NK-92 (cell line): ENCODE data around the gene ALDH3A2.

Source experiments
- DNase-seq: peaks from one replicate; lab custom pipeline; 2025; ENCODE audit not compliant: unreplicated experiment; lab: John Stamatoyannopoulos, UW

Gene ALDH3A2

DNA sequence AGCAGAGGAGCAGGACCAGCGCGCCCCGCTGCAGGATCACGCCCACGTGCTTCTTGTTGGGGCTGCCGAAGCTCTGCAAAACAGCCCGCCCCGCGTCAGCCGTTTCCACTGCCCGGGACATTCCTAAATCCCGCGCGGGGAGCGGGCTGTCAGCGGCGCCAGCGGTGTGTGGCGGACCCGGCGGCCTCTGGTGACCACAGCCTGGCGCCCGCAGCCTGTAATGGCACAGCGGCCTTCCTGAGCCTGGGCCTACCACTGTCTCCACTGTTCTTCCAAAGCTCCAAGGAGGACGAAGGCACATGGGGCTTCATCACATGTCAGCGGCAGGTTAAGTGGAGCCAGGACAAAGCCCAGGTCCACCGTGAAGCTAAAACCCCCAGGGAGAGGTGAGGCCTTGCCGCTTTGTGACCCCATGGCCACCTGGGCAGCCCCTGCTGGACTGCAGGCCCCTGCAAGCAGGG is 65.4 kb downstream of the ALDH3A2 start:
- DNase-seq = no peak

DNA sequence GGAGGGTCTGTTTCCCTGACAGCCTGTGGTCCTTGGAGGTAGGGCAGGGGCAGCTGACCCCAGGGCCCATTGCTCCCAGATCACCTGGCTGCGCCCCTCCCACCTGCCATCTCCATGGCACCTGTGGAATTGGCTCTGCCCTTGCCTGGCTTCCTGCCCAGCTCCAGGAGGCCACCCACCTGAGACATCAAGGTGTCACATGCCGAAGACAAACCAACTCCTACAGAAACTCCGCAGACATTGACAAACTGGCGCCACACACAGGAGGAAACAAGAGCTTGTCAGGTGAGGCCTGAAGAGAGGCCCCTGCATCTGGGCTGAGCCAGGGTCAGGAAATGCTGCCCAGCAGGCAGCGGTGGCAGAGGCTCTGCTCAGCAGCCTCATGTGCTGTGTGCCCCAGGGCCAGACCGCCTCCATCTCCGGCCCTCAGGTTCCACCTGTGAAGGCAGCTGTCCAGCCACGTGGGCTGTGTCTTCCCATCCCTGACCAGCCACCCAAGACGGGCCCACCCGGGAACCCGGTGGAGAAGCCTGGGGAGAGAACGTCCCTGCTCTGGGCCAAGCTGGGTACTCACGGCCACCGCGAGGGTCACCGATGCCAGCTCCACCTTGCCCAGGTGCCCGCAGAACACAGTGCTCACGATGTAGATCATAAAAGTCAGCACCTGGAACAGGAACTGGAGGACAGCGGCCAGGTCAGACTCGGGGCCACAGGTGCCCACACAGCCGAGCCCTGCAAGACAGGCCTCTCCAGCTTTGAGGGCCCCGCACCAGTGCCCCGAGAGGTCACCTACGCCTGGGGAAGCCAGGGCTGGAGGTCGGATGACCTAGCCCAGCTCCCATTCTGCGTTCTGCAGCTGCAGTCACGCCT is 66.2 kb downstream of the ALDH3A2 start:
- no peak for DNase-seq

DNA sequence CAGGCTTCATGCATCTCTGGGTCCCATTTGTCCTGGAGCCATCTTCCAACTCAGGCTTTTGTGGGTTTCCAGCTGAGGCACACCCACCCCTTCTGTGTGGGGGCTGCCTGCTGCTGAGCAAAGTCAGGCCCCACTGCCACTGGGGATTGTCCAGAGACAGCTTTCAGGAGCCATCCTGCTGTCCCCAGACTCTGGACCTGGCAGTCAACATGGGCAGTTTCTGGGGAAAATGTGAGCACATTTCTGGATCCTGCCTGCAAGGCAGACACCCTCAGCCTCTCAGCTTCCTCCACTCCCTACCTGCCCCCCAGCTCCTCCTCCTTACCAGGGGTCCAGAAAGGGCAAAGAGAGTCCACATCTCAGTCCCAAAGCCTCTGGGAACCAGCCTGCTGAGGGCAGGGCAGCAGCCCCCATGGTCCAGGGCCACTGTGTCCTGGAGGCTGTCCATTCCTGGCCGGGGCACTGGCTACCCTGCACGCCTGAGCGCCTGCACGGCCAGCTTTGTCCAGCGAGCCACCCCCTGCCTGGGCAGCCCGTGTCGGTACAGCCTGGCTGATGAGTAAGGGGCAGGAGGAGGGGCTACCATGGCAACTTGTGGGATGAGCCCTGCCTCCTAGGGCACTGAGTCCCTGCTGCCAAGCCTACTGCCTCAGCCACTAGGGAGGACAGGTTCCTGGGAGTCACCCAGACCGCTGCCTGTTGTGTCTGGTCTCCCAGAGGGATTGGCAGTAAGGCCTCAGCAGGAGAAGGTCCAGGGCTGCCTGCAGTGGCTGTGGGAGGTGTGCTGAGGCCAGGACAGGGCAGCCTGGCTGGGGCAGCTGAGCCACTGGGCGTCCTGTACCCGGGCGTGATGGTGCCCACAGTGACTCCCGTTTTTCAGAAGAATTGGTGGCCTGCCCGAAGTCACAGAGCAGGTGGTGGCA is 67.8 kb downstream of the ALDH3A2 start, which contains the start of gene SLC47A2:
Gene SLC47A2, minus strand, starts transcription at position 477 of the 923 bp plus-strand sequence. Its CDS starts 29 bp downstream, at position 448.
- no peak for DNase-seq

DNA sequence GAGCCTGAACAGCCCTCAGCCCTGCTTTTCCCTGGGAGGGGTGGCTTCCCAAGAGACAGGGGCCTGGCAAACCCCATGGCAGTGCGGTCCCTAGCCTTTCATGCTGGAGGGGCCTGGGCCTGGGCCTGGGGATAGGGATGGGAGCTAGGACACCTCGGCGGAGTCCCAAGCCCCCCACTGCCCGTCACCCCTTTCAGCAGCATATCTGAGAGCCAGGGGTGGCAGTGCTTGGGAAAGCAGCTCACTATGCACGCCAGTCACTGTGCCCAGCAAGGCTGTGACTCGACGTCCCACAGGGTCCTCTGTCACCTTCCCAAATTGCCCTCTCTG is 68.4 kb downstream of the ALDH3A2 start:
- no peak for DNase-seq

DNA sequence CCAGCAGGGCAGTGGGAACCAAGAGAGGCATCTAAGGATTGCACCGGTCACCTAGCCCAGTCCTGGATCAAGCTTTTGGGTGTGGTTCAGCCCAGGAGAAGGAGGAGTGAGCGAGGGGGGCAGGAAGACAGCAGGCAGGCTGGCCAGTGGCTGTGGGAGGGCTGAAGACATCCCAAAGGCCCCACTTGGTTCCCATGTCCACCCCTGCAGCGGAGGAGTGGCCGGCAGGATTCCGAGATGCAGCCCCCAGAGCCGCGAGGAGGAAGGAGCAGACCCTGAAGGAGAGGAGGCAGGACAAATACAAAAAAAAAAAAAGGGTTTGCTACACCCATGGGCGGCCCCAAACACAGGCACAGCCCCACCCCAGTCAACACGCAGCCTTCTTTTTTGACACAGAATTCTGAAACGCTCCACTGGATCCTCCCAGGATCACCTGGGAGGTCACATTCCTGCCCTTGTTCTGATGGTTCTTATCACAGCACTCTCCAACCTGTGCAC is 68.9 kb downstream of the ALDH3A2 start:
- DNase-seq = no peak

DNA sequence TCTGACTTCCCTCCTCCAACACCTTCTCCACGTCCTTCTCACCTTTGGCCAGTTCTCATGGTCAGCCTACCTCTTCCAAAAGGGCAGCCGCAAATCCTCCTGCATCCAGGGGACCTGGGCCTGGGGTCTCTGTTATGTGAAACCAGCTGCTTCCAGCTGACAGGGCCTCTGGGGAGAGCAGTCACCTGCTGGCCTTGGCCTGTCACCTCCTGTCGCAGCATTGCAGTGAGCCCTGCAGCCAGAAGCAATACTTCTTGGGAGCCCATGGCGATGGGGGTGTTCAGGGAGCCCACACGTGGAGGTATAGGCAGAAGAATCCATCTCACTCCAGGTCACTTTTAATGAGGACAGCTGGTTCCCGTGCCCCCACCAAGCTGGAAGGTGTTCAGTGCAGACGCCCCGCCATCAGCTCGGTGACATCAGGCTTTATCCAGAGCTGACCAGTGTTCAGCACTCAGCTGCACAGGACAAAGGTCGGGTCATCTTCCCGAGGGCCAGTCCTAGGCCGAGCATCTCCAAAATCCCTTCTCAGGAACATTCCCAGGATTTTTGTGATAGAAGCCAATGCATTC is 69.6 kb downstream of the ALDH3A2 start:
- DNase-seq = no peak

DNA sequence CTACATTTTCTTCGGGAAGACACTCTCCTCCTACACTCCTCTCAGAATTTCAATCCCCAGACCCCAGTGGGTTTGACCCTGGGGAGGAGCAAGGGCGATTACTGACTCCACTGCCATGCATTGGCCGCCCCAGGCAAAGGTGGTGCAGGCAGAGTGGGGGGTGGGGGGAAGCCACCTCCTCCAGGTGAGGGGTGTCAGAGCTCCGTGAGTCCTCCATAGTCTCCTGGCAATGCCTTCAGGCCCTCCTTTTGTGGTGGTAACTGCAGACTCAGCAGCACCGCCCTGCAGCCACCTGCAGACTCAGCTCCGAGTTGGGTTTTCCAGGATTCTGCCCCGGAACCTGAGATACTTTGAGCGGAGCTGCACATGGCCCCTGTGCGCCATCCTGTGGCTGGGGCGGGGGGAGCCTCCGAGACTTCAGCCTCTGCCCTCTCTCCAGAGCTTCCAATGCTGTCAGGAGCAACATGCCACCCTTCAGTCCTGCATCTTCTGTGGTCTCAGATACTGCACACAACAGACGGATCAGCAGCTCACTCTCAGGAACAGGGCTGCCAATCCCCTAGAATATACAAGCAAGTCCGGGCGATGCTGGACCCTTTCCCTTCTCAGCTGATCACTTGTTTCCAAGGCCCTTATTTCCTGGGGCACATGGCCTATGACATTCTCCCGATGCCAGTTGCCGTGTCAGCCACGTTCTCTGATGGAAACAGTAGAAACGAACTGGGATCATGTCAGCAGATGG is 70.2 kb downstream of the ALDH3A2 start:
- DNase-seq = no peak

DNA sequence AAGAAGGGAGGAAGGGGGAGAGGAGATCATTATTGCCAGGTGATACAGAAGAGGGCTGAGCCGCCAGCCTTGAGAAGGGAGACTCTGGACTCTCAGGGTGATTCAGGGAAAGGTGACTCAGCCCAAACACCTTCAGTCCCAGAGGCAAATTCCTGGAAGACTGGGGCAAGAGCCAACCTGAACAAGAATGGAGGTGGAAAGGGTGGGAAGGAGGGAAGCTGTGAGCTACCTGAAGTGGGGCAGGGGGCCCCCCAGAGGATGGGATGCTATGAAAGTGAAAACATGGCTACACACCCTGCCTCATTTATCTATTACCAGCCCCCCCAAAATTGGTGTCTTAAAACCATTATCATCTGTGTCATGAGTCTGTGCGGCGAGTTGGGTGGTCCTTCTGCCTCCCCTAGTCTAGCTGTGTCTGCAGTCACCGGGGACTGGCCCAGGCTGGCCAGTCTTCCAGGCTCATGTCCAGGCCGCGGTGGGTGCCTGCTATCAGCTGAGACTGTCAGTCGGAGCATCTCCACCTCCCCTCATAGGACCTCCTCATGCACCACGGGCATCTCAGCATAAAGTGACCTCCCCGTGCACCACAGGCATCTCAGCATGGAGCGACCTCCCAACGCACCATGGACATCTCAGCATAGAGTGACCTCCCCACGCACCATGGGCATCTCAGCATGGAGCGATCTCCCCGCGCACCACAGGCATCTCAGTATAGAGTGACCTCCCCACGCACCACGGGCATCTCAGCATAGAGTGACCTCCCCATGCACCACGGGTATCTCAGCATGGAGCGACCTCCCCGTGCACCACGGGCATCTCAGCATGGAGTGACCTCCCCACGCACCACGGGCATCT is 71.0 kb downstream of the ALDH3A2 start:
- no peak for DNase-seq

DNA sequence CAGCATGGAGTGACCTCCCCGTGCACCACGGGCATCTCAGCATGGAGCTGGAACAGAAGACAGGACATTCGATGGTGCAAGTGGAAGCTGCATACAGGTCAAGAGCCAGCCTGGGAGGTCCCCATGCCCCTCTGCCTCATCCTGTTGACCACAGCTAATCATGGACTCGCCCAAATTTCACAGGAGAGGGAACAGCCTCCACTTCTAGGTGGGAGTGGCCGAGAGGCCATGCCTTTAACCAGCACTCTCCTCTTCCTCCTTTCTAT is 71.6 kb downstream of the ALDH3A2 start:
- DNase-seq = no peak

DNA sequence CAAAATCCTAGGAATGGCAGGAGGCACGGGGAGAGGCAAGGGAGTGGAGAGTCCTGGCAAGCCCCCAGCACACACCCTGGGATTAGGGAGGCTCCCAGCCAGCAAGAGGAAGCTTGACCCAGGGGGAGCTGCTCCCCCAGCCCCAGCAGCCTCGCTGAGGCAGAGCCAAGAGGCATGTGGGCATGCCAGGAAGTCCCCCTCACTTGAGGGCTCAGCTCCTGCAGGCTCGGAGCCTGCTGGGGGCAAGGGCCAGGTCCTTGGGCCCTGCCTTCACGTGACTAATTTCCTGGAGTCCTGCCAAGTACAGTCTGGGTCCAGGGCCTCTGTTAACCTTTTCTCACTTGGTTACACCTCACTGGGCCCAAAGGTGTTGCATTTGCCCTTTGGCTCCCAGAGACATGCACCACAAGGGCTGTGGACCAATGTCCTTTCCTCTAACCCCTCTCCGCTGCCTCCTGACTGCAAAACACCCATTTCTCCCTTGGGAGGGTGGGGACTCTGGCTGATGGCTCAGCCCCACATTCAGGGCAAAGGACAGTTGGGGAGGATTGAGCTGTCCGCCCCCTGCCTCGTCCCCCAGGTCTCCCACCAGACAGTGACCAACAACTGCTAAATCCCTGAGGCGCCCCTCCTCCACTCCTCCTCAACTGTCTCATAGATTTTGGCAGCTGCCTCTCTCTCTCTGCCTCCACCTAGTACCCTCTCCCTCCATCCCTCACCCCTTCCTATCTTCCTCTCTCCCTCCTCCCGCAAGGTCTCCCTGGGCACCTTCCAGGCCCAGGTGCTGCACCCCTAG is 72.3 kb downstream of the ALDH3A2 start:
- DNase-seq = no peak

DNA sequence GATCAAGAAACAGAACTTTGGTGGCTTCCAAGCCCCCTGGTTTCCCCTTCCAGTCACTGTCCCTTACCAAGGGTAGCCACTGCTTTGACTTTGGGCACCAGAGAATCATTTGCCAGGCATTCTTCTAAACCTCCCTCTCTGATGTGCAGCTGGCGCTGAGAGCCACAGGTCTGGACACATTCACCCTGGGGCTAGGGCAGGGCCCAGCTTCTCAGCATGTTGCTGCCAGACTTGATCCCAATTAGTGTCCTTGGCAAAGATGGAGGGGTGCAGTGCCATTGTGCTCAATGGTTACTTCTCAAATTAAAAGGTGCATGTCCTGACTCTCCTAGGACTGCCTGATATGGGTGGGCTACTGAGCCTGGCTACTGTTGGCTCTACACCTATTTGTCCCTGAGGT is 75.4 kb downstream of the ALDH3A2 start:
- no peak for DNase-seq

DNA sequence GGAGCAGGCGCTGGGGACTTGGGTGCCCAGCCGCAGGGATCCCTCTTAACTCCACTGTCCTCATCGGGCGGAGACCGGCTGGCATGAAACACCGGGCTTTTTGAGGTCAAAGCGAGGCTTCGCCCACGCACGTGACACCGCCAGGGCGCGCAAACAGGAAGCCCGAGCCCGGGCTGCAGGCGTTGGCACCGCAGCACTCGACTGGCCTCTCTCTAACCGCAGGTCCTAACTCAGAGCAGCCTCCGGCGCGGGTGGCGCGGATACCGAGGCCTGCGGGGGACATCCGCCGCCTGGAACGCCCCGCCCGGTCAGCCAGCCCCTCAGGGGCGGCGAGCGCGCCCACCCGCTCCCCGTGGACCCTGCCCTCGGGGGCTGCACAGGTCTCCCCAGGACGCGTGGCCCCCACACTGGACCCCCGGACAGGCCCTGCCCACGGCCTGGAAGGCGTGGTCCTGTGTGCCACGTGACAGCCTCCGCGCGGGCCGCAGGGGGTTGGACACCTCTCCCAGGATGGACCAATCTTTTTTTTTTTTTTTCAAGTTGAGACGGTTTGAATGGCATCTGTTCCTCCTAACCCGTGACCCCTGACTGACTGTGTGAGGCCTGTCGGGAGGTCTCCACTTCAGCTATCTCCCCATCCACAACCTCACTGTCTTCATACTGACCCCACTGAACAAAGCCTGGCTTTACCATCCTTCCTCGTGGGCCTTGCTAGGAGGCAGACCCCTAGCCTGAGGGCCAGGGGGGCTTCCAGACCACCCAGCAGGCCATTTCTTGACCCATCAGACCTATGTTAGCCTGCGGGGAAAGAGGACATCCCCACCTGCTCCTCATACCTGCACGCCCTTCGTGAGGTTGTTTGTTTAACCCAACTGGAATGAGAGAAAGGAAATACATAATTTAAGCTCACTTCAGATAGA is 76.2 kb downstream of the ALDH3A2 start:
- DNase-seq = no peak

DNA sequence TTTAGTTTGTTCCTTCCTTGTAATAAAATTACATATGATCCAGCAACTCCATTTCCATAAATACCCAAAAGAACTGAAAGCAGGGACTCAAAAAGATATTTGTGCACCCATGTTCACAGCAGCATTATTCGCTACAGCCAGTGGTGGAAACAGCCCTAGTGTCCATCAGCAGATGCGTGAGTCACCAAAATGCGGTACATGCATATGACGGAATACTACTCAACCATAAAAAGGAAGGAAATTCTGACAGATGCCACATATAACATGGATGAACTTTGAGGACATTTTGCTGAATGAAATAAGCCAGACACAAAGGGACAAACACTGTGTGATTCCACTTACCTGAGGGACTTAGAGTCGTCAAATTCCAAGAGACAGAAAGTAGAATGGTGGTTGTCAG is 76.9 kb downstream of the ALDH3A2 start:
- no peak for DNase-seq

DNA sequence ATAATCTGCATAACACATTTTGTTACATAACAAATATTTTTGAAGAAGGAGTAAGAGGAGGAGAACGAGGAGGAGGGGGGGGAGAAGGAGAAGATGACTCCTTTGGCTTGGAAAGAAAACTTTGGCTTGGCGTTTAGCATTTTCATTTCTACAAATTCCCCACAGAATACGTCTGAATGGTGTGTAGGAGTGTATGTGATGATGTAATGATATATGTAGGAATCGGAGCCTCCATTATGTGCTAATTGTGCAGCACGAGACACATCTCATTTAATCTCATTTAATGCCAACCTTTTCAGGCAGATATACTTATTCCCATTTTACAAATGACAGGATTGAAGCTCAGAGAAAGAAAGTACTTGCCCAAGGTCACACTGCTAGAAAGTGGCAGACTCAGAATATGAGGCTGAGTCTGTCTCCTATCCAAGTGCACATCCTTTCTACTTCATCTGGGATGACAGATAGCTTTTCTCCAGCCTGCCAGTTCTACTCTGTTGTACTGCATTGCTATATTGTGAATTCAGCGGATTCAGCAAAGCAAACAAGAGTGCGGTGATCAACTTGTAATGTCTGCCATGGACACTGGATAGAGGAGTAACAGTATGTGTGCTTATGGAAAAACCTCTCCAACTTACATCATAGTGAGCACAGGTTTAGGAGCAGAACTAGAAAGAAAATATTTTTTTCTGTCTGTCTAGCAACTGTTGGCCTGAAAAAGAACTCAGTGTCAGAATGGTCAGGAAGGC is 78.3 kb downstream of the ALDH3A2 start:
- DNase-seq = no peak
